ENCODE measurements around the gene ZMYM5.
"Not testable (repeated sequence)": the region's sequence is repeated elsewhere in the genome, so short reads cannot be mapped to it uniquely, and the experiment has no call there.

ZMYM5 gene

DNA sequence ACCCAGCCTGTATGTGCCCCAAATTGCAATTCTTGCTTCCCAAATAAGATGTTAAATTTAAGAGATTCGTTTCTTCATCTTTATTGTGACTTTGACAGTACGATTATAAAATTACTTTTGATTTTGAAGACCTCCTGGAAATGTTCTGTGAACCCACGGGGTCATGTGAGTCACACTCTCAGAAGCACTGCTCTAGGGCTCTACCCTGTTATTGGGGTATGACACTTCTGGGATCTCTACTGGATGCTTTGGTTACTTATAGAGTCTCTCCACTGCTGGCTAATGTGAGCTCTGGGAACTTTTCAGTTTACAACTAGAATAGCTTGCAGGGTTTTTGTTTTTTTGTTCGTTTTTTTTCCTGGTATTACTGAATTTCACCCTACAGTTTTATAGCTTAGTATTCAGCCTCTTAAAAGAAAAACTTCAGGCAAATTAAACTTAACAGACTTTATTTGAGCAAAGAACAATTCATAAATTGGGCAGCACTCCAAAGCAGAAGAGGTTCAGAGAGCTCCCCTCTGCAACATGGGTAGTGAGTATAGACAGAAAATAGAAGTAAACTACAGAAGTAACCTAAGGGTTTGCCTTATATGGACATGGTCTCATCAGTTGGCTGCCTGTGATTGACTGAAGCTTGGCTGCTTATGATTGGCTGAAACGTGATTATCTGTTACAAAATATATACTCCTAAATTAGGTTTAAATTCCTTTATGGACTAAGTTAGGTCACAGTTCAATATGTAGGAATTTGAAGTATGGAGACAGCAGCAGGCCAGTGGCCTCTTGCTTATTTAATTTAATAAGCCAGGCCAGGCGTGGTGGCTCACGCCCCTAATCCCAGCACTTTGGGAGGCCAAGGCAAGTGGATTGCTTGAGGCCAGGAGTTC is 52.2 kb downstream of the ZMYM5 start:
- TF ChIP-seq, protein P1, sequence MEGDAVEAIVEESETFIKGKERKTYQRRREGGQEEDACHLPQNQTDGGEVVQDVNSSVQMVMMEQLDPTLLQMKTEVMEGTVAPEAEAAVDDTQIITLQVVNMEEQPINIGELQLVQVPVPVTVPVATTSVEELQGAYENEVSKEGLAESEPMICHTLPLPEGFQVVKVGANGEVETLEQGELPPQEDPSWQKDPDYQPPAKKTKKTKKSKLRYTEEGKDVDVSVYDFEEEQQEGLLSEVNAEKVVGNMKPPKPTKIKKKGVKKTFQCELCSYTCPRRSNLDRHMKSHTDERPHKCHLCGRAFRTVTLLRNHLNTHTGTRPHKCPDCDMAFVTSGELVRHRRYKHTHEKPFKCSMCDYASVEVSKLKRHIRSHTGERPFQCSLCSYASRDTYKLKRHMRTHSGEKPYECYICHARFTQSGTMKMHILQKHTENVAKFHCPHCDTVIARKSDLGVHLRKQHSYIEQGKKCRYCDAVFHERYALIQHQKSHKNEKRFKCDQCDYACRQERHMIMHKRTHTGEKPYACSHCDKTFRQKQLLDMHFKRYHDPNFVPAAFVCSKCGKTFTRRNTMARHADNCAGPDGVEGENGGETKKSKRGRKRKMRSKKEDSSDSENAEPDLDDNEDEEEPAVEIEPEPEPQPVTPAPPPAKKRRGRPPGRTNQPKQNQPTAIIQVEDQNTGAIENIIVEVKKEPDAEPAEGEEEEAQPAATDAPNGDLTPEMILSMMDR (IDR thresholded peaks at IDR 0.05; ENCODE audit: low read depth, low read length) = no peak
- DNase-seq = no peak

GRCh38 chr13:19810151-19810550 is 53.3 kb downstream of the ZMYM5 start:
- Histone ChIP-seq H3K9me3 (no peaks in the 10 kb centered on the region), H3K4me3 (ENCODE audit: low read depth, low read length) (no peak overlapping the region), H3K36me3 (no peaks in the 10 kb centered on the region), H3K4me1 (no peaks in the 10 kb centered on the region), H3K27me3 (no peaks in the 10 kb centered on the region)
- TF ChIP-seq, protein P1 (IDR thresholded peaks at IDR 0.05; ENCODE audit: low read depth, low read length) = no peak
- no peak for DNase-seq

More for the DNA sequence above, 52.2 kb downstream of the ZMYM5 start:
- Histone ChIP-seq H3K4me3 (ENCODE audit: low read depth, low read length) (no peak overlapping the region), H3K4me1 (no peaks in the 10 kb centered on the region), H3K9me3 (no peaks in the 10 kb centered on the region), H3K36me3 (no peaks in the 10 kb centered on the region), H3K27me3 (no peaks in the 10 kb centered on the region)

- Histone ChIP-seq H3K36me3 (no peaks in the 10 kb centered on the region), H3K4me1 (no peaks in the 10 kb centered on the region)
- TF ChIP-seq, protein P1 (IDR thresholded peaks at IDR 0.05; ENCODE audit: low read depth, low read length) = no peak
These were observed 57.7 kb downstream of the ZMYM5 start for GRCh38 chr13:19805765-19806164.

DNA sequence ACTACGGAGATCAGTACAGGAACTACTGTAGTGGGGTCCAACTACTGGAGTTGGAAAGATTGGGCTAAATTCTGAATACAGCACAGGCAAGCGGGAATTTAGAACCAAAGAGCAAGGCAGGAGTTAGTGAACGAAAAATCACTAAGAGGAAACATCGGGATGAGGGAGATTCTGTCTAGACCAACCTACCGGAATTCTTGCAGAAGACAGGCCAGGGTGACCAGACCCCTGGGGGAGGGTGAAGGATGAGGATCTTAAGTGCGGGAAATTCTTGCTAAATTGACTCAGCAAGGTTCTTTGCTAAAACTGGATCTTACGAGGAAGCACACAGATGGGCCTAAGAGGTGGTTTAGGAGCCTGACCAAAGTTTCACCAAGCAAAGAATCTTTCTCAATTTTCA is 67.5 kb downstream of the ZMYM5 start:
- Histone ChIP-seq H3K36me3 (no peaks in the 10 kb centered on the region), H3K4me3 (ENCODE audit: low read depth, low read length) (no peak overlapping the region), H3K4me1 (no peaks in the 10 kb centered on the region), H3K9me3 (no peaks in the 10 kb centered on the region), H3K27me3 (no peaks in the 10 kb centered on the region)
- no peak for DNase-seq
- TF ChIP-seq, protein P1 (IDR thresholded peaks at IDR 0.05; ENCODE audit: low read depth, low read length) = no peak

More at GRCh38 chr13:19805765-19806164, 57.7 kb downstream of the ZMYM5 start:
- Histone ChIP-seq H3K4me3 (ENCODE audit: low read depth, low read length) (no peak overlapping the region), H3K27me3 (no peaks in the 10 kb centered on the region), H3K9me3 (no peaks in the 10 kb centered on the region)
- DNase-seq = no peak

- DNase-seq = no peak
- no peaks in the 10 kb centered on the region for H3K9me3 ChIP-seq
- H3K4me3 ChIP-seq (ENCODE audit: low read depth, low read length) = no peak overlapping the region
- no peaks in the 10 kb centered on the region for H3K27me3 ChIP-seq
- H3K4me1 ChIP-seq = no peaks in the 10 kb centered on the region
- TF ChIP-seq, protein P1 (IDR thresholded peaks at IDR 0.05; ENCODE audit: low read depth, low read length) = no peak
- no peaks in the 10 kb centered on the region for H3K36me3 ChIP-seq
These were observed 68.8 kb downstream of the ZMYM5 start for GRCh38 chr13:19794631-19795030.

DNA sequence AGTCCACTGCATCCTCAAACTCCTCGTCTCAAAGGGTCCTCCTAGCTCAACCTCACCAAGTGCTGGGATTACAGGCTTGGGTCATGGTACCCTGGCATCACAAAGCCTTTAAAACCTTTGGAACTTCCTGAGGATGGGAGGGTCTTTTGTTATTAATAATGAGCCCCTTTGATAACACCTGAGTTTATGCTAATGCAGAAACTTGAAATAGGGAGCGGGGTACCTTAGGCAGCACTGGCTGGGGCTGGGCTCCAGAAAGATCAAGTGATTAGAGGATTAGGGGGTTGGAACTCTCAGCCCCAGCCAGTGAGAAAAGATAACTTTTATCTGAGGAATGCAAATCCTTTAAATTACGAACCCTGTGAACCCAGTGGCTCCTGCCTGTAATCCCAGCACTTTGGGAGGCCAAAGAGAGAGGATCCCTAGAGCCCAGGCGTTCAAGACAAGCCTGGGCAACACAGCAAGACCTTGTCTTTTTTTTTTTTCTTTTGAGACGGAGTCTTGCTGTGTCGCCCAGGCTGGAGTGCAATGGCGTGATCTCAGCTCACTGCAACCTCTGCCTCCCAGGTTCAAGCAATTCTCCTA is 71.4 kb downstream of the ZMYM5 start:
- DNase-seq = no peak

GRCh38 chr13:19782727-19783682 is 80.4 kb downstream of the ZMYM5 start, which contains the start of gene PSPC1:
Gene PSPC1, minus strand, starts transcription at chr13:19782945. Its CDS starts 188 bp downstream, at chr13:19782757.
- H3K36me3 ChIP-seq = peaks cover 15% of the 10 kb centered on the region
- H3K9me3 ChIP-seq, H3K4me1 ChIP-seq, H3K27me3 ChIP-seq: not testable (repeated sequence)
- peak; percentile 97 for DNase-seq
- H3K4me3 ChIP-seq (ENCODE audit: low read depth, low read length) = peak within 1 kb of the TSS; percentile 99

More for the DNA sequence above, 71.4 kb downstream of the ZMYM5 start:
- TF ChIP-seq, protein P1 (IDR thresholded peaks at IDR 0.05; ENCODE audit: low read depth, low read length) = no peak
- no peaks in the 10 kb centered on the region for H3K4me1 ChIP-seq
- H3K9me3 ChIP-seq = no peaks in the 10 kb centered on the region
- H3K36me3 ChIP-seq = no peaks in the 10 kb centered on the region
- no peaks in the 10 kb centered on the region for H3K27me3 ChIP-seq
- H3K4me3 ChIP-seq (ENCODE audit: low read depth, low read length) = no peak overlapping the region
